ENCODE measurements around the gene AHRR. TPM values are rescaled to one million over a fixed set of nuclear protein-coding genes. Genes with fewer than 3 reads are reported as not detected.
"Not testable (repeated sequence)": the region's sequence is repeated elsewhere in the genome, so short reads cannot be mapped to it uniquely, and the experiment has no call there.

Gene AHRR
- total RNA-seq, 1 donor from 2014 or later, result 8.4 TPM

- intact Hi-C loops (cut with DNase I), result no loop called here
- DNase-seq (no peak), ATAC-seq (no peak)
- TF ChIP-seq CTCF (IDR thresholded peaks at IDR 0.05), result no peak
- no peak overlapping the region for H3K4me3 ChIP-seq
- H3K9me3 ChIP-seq, result no peaks in the 10 kb centered on the region
- no peaks in the 10 kb centered on the region for H3K27me3 ChIP-seq (ENCODE audit: low read depth)
- H3K36me3 ChIP-seq, result no peaks in the 10 kb centered on the region
- H3K27ac ChIP-seq, result peak overlapping the region; percentile 73
- H3K4me1 ChIP-seq, result peaks cover 42% of the 10 kb centered on the region
These were observed 73.8 kb downstream of the AHRR start for GRCh38 chr5:395156-395920.

- Histone ChIP-seq H3K27ac (peak overlapping the region; percentile 73), H3K27me3 (ENCODE audit: low read depth) (no peaks in the 10 kb centered on the region), H3K36me3 (no peaks in the 10 kb centered on the region), H3K4me1 (peaks cover 47% of the 10 kb centered on the region), H3K9me3 (no peaks in the 10 kb centered on the region), H3K4me3 (no peak overlapping the region)
- intact Hi-C loops (cut with DNase I), result no loop called here
- DNase-seq (no peak), ATAC-seq (no peak)
- no peak for TF ChIP-seq CTCF (IDR thresholded peaks at IDR 0.05)
These were observed 74.5 kb downstream of the AHRR start for GRCh38 chr5:395921-396530.

GRCh38 chr5:396531-396961 lies 75.0 kb downstream of the AHRR start:
- Histone ChIP-seq H3K36me3 (no peaks in the 10 kb centered on the region), H3K27ac (no peak overlapping the region), H3K4me3 (no peak overlapping the region), H3K27me3 (ENCODE audit: low read depth) (no peaks in the 10 kb centered on the region), H3K4me1 (peaks cover 47% of the 10 kb centered on the region), H3K9me3 (no peaks in the 10 kb centered on the region)
- DNase-seq (no peak), ATAC-seq (no peak)
- no peak for TF ChIP-seq CTCF (IDR thresholded peaks at IDR 0.05)
- intact Hi-C loops (cut with DNase I), result no loop called here

- H3K9me3 ChIP-seq; intact Hi-C loops (cut with DNase I); ATAC-seq; H3K27me3 ChIP-seq (ENCODE audit: low read depth); H3K36me3 ChIP-seq; H3K27ac ChIP-seq; DNase-seq; H3K4me3 ChIP-seq: not testable (repeated sequence)
- peaks cover 47% of the 10 kb centered on the region for H3K4me1 ChIP-seq
These were observed 76.6 kb downstream of the AHRR start for GRCh38 chr5:398141-398474.

- intact Hi-C loops (cut with DNase I), result no loop called here
- no peak for DNase-seq
- Histone ChIP-seq H3K4me1 (peaks cover 43% of the 10 kb centered on the region), H3K36me3 (no peaks in the 10 kb centered on the region), H3K9me3 (no peaks in the 10 kb centered on the region), H3K27me3 (ENCODE audit: low read depth) (no peaks in the 10 kb centered on the region), H3K4me3 (no peak overlapping the region), H3K27ac (peak overlapping the region; percentile 85)
- ATAC-seq, result no peak
- no peak for TF ChIP-seq CTCF (IDR thresholded peaks at IDR 0.05)
These were observed 77.2 kb downstream of the AHRR start for GRCh38 chr5:398475-399295.

Measured in lower lobe of right lung (tissue), 2 donors.